GM18526 (cell line): ENCODE data around the gene JPH3.

Experiments used
- POLR2A ChIP-seq: IDR thresholded peaks from 3 replicates; pipeline ENCODE4 v1.6.1; 2011; ENCODE audit not compliant: insufficient read length; ENCODE audit errors: extremely low read depth

Gene JPH3

DNA sequence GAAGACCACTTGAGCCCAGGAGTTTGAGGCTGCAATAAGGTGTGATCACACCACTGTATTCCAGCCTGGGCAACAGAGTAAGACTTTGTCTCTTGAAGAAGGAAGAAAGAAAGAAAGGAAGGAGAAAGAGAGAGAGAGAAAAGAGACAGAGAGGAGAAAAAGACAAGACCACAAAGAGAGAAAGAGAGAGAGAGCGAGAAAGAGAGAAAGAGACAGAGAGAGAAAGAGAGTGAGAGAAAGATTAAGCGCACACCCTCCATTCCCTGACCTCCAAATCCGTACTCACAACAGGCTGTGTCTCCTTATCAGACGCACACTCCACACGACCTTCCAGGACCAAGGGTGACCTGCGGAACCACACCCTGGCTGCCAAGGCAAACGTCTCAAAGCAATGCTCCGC is 143.9 kb downstream of the JPH3 start:
- no peak for TF ChIP-seq POLR2A
